Esophagus muscularis mucosa (tissue), 4 donors: ENCODE data around the gene RPP40.
"Not testable (repeated sequence)": the region's sequence is repeated elsewhere in the genome, so short reads cannot be mapped to it uniquely, and the experiment has no call there.

ENCODE experiments used
- EP300 ChIP-seq: sonication (generic); formaldehyde crosslinking; IDR thresholded peaks from one replicate; pipeline ENCODE4 v1.6.1; 2017; ENCODE audit warnings: antibody characterized with exemption
- POLR2A ChIP-seq: fragments of 450-650 bp; IDR thresholded peaks from one replicate; pipeline ENCODE4 v1.6.1; 2017; ENCODE audit warnings: antibody characterized with exemption, moderate library complexity, mild to moderate bottlenecking, low read depth
- POLR2AphosphoS5 ChIP-seq, 2 donors: sonication (generic); formaldehyde crosslinking; IDR thresholded peaks; one replicate each; pipeline ENCODE4 v1.6.1; 2017; ENCODE audit warnings: antibody characterized with exemption in 2 of 2
- TF ChIP-seq, protein P1 (sequence below), 3 experiments: fragments of 200-600 bp in 2 of 3; fragments of 450-650 bp in 1 of 3; sonication (generic) in 2 of 3; IDR thresholded peaks; one replicate each; pipeline ENCODE4 v1.5.1; 2017 to 2019; ENCODE audit warnings: antibody characterized with exemption in 3 of 3, mild to moderate bottlenecking in 2 of 3, moderate library complexity in 1 of 3

DNA sequence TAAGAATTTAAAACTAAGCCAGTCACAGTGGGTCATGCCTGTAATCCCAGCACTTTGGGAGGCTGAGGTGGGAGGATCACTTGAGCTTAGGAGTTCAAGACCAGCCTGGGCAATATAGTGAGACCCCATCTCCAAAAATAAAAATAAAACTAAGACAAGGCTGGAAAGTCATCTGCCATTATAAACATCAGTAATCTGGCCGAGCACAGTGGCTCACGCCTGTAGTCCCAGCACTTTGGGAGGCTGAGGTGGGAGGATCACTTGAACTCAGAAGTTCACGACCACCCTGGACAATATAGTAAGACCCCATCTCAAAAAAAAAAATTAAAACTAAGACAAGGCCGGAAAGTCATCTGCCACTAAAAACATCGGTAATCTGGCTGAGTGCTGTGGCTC, 1.2 kb upstream of the RPP40 start:
- TF ChIP-seq, protein P1, sequence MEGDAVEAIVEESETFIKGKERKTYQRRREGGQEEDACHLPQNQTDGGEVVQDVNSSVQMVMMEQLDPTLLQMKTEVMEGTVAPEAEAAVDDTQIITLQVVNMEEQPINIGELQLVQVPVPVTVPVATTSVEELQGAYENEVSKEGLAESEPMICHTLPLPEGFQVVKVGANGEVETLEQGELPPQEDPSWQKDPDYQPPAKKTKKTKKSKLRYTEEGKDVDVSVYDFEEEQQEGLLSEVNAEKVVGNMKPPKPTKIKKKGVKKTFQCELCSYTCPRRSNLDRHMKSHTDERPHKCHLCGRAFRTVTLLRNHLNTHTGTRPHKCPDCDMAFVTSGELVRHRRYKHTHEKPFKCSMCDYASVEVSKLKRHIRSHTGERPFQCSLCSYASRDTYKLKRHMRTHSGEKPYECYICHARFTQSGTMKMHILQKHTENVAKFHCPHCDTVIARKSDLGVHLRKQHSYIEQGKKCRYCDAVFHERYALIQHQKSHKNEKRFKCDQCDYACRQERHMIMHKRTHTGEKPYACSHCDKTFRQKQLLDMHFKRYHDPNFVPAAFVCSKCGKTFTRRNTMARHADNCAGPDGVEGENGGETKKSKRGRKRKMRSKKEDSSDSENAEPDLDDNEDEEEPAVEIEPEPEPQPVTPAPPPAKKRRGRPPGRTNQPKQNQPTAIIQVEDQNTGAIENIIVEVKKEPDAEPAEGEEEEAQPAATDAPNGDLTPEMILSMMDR (IDR thresholded peaks at IDR 0.05): not testable (repeated sequence)
- not testable (repeated sequence) for TF ChIP-seq POLR2AphosphoS5 (IDR thresholded peaks at IDR 0.05); EP300; POLR2A
